A673 (cell line): Measurements from ENCODE around the gene PROM1.

Experiments used
- CTCF ChIP-seq: fragments of 300-800, 200-600 bp; sonication (generic); conservative IDR thresholded peaks from 2 replicates; pipeline ENCODE4 v1.5.1; 2017; ENCODE audit warnings: low read depth, mild to moderate bottlenecking, antibody characterized with exemption, low read length, moderate library complexity, mixed read lengths
- EZH2 ChIP-seq: fragments of 200-600 bp; sonication (generic); IDR thresholded peaks from 2 replicates; pipeline ENCODE4 v1.6.1; 2017; ENCODE audit warnings: borderline replicate concordance, low read depth, mild to moderate bottlenecking, mixed read lengths, antibody characterized with exemption, low read length; ENCODE audit not compliant: poor library complexity, severe bottlenecking

DNA sequence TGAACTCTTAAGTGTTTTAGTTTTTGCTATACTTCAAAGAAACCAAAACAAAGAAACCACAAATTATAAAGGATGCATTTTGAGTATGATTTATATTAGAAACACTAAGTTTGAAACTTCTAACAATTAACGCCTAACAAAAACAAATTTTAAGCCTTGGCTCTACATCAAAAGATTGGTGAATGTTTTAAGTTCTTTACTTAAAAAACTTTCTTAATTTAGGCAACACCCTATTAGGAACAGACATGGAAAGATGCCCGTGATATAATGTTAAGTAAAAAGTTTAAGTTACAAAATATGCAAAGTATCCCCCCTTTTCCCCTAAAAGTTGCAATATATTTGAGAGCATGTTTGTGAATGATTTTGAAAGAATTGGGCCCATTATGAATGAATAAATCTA, 21.2 kb downstream of the PROM1 start:
- TF ChIP-seq EZH2, result no peak
- TF ChIP-seq CTCF, result no peak
